Body of pancreas (tissue), 4 donors: ENCODE measurements around the gene RBPJL.

ENCODE experiments used
- CTCF ChIP-seq, 7 experiments: fragments of 450-650 bp in 4 of 7; fragments of 200-600 bp in 3 of 7; sonication (generic) in 3 of 7; IDR thresholded peaks; one replicate each; pipeline ENCODE4 v1.5.1; 2016 to 2019; ENCODE audit warnings: antibody characterized with exemption in 7 of 7
- POLR2A ChIP-seq, 3 donors: fragments of 450-650 bp; IDR thresholded peaks; one replicate each; pipeline ENCODE4 v1.6.1; 2016; ENCODE audit warnings: antibody characterized with exemption in 3 of 3, mild to moderate bottlenecking in 2 of 3

- TF ChIP-seq CTCF (IDR thresholded peaks at IDR 0.05) (no peak), POLR2A (IDR thresholded peaks at IDR 0.05) (no peak)
Measured at GRCh38 chr20:45318386-45318939, 11.8 kb downstream of the RBPJL start.
